Measurements from ENCODE around the gene NPC1.
"Not testable (repeated sequence)": the region's sequence is repeated elsewhere in the genome, so short reads cannot be mapped to it uniquely, and the experiment has no call there.

The NPC1 gene

DNA sequence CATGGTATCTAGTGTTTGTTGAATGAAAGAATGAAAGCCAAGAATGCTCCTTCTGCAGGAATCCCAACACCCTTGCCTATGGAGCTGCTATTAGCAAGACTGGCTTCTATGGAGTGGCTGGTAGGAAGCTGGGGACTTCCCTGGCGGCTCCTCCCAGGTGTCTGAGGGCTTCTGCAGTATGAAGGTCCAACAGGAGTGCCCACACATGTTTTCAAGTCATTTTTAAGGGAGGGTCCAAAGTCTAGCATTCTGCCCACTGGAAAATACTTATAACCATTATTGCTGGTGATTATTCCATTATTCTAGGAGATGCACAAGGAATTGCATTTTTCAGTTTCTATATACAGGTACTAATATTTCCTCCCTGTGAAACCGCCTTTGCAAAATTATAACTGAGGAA is 21.9 kb upstream of the NPC1 start:
- no peak for DNase-seq

DNA sequence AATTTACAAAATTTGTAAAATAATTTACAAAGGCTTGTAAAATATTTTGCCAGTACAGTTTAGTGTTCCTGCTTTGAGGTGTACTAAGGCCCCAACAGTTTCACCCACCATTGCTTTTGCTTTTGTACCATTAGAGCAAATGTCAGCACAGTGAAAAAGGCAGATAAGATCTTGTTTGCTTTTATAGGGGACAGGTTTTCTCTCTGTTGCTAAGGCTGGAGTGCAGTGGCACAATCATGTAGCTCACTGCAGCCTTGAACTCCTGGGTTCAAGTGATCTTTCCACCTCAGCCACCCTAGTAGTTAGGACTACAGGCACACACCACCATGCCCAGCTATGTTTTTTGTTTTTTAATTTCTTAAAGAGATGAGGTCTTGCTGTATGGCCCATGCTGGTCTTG is 19.6 kb upstream of the NPC1 start:
- no peak for DNase-seq

DNA sequence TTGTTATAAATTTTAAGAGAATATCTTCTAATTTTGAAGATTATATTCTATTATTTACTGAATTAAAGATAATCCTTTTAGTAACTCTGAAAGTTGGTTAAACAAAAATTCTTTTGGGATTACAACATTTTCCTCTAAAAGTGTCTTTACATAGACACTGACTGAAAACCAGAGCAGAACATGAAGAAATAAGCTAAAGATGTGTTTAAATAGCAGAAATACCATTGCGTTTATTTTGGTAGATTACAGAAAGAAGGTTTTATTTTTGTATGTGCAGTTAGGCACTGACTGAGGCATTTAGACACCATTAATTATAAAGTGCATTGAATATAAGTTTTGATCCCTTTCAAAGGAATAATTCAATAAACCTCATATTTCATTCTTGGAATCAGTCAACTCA is 13.5 kb upstream of the NPC1 start:
- no peak for DNase-seq

DNA sequence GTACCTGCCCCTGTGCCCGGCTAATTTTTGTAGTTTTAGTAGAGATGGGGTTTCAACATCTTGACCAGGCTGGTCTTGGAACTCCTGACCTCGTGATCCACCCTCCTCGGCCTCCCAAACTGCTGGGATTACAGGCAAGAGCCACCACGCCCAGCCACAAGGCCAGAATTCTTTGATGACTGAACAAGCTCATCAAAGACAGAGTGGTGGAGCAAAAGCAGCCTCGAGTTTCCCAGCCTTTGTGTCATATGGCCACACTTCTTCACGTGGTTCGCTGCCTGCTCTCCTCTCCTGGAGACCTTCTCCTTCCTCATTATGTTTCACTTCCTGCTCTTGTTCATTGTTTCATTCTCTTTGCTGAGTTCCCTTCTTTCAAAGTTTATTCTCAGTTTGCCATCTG is 9.9 kb upstream of the NPC1 start:
- DNase-seq, result no peak

DNA sequence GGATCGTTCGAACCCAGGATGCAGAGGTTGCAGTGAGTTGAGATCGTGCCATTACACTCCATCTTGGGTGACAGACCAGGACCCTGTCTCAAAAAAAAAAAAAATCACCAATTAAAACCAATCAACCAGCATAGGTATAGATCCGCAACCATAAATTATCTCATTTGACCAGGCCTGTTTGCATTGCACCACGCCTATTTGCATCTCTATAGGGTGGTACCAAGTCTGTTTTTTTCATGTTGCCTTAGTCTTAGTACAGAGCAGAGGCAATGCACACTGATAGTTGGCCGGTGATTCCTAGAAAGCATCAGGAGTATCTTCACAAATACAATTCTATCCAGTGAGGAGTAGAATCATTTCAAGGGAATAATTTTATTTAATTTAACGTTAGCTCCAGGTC is 9.3 kb upstream of the NPC1 start:
- DNase-seq, result no peak

DNA sequence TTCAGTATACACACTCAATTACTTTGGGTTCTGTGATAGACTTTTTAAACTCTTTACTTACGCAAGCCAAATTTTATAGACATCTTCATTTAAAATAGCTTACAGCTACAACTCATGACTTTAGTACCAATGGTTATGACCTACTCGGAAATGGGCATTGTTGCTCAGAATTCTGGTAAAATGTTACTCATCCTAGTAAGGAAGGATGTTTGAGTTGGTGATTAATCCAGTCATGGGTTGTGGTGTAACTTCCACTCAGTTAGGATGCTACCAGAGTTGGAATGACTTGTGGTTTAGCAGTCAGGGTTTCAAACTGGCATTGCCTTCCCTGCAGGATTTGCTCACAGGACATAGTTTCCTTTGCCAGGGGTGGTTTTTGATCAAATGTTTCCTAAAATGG is 7.4 kb upstream of the NPC1 start:
- peak; percentile 89 for DNase-seq

DNA sequence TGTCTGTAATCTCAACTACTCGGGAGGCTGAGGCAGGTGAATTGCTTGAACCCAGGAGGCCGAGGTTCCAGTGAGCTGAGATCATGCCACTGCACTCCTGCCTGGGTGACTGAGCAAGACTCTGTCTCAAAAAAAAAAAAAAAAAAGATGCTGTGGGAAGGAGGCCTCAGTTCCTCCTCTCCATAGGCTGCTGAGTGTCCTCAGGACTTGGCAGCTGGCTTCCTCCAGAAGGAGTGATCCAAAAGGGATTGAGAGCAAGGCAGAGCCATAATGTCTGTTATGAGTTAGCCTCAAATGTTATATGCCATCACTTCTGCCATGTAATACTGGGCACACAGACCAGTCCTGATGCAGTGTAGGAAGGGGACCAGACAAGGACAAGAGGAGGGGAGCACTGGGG is 6.6 kb upstream of the NPC1 start:
- DNase-seq, result no peak

DNA sequence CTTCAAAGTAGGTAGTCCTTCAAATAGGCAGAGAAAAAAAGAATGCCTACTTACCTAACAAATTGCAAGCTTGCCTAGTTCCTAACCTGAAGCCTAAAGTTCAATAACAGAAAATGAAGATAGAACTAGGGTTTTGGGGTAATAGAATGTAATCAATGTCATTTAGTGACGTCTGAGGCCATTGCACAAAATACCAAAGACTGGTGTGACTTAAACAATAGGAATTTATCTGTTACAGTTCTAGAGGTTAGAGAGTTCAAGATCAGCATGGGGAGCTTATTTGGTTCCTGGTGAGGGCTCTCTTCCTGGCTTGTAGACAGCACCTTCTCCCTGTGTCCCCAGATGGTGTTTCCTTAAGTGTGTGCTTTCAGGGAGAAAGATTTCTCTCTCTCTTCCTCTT is 4.7 kb upstream of the NPC1 start:
- DNase-seq, result peak; percentile 80

DNA sequence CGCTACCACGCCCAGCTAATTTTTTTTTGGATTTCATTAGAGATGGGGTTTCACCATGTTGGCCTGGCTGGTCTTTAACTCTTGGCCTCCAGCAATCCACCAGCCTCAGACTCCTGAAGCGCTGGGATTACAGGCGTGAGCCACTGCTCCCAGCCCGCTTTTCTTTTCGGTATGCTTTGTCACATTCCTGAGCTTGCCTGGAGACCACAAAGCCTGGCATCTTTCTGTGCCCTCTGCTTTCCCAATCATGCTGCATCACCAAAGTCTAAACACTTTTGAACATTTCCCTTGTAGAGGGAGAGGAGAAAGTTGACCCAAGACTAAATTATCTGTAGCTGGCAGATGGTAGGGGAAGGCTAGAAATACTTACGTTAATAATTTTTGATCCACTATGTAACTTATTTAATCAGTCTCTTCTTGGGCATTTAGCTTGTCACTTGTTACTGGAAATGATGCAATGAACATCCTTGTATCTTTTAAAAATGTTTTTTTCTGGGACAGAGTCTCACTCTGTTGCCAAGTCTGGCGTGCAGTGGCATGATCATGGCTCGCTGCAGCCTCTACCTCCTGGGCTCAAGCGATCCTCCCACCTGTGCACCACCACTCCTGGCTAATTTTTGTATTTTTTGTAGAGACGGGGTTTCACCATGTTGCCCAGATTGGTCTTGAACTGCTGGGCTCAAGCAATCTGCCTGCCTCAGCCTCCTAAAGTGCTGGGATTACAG is 2.7 kb upstream of the NPC1 start:
- peak; percentile 69 for DNase-seq

DNA sequence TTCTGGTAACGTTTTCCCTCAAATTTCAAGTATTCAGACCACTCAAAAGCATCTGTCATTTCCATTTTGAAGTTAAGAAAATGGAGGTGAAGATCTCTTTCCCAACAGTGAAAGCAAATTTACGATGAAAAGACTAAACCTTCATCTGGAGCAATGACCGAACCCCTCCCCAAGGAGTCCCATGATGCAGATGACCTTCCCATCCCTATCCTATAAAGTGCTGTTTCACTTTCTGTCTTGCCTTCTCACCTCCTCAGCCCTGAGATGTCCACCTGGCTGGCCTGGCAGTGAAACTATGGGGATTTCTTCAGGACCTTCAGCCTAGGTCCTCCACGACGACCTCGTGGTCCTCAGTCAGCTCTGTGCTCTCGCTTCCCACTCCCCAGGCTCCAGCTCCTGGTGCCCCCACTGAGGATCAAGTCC is 925 bp upstream of the NPC1 start:
- DNase-seq, result peak; percentile 14

DNA sequence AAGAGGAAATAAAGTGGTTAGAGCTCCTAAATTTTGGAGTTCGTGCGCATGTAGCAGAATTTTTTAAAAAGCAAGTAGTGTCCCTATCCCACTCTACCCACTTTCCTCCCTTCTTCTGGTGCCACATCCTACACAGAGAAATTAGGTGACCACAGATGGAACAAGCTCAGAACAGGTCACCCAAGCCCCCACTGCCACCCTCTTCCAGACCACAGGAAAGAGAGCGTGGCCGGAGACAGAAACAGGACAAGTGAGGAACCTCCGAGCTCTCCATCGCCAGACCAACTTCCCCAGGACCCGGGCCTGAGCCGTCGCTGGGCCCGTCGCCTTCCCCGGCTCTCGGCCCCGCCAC is 433 bp downstream of the NPC1 start:
- DNase-seq, result no peak

DNA sequence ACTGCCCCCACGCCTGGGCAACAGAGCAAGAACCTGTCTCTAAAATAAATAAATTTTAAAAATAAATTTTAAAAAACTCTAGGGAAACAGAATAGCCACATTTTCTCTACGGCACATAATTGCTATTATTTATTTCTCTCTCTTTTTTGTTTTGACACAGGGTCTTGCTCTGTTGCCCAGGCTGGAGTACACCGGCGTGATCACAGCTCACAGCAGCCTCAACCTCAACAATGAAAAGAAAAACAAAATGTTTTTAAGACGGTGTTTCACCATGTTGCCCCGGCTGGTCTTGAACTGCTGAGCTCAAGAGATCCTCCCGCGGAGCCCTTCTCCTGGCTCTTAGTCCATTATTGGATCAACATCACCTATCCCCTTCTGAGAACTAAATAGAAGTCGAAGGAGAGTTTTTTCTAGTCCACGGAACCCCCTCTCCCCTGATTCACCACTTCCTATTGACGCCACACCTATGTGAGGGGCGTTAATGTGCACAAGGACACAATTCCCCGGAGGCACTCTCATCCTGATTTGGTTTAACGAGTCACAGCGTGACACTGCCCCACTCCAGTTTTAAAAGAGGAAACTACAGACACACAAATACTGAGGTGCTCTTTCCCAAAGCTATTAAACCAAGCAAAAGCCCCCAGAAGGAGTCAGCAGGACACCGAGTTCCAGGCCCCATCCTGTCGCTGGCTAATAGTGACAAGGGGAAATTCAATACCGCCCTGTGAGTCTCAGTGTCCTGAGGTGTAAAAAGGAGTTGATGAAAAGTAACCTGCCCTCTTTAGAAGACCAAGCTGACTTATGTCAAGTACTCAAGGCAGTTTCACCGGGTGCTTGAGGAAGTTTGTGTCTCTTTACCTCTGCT is 1.1 kb downstream of the NPC1 start:
- DNase-seq, result peak; percentile 48

DNA sequence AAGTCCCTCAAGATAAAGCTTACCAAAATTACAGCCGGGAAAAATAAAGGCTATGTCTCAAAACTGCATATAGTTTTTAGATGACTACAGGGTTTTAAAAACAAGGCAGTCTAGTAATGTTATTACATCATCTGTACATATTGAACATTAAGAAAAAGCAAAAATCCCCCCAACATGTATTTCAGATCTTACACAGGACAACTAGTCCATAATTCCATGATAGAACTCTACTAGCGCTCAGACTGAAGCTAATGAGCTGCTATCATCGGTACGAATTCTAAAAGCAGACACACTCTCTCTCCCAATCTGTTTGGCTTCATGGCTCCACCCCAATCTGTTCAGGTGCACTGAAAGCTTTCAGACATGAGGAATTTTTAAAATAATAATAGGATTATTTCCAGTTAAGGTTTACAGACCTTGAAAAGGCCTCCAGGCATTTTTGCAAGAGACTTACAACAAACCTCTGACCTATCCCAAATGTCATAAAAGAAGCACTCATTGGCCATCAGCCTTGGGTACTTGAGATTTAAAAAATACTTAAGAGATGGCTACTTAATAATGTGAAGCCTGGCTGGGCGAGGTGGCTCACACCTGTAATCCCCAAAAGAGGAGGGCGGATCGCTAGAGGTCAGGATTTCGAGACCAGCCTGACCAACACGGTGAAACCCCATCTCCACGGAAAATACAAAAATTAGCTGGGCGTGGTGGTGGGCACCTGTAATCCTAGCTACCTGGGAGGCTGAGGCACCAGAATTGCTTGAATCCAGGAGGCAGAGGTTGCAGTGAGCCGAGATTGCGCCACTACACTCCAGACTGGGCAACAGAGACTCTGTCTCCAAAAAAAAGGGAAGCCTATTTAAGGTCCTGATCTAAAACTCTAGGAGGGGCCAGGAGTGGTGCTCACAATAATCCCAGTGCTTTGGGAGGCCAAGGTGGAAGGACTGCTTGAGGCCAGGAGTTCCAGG is 2.0 kb downstream of the NPC1 start:
- DNase-seq, result no peak

DNA sequence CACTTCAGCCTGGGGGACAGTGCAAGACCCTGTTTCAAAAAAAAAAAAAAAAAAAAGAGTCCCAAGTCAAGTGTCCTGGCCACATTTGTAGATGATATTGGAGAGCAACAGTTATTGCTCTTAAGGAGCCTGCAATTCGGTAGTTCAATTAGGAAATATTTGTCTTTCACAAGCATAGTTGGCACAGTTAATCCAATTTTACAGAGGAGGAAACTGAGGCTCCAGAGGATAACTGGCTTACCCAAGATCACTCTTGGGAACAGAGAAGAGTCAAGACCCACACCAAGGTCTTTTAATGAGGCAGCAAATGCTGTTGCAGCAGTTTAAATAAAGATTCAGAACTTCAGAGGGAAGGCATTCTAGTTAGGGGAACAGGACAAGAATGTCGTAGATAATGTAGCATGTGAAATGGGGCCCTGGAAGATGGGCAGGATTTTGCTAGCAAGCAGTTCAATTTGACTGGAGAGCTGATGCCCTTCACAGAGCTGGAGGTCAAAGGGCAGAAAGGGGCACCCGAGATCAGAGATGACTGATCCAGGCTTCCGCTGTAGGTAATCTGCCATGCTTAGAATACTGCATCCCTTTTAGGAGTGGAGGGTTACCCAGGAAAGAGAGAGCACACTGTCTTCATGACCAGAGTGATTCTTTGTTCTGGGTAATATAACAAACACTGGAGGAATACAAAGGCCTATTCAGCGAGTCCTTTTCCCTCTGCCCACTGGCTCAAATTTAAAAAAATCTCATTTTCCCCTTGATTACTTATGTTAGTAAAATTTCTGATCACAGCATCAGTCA is 3.0 kb downstream of the NPC1 start:
- no peak for DNase-seq

DNA sequence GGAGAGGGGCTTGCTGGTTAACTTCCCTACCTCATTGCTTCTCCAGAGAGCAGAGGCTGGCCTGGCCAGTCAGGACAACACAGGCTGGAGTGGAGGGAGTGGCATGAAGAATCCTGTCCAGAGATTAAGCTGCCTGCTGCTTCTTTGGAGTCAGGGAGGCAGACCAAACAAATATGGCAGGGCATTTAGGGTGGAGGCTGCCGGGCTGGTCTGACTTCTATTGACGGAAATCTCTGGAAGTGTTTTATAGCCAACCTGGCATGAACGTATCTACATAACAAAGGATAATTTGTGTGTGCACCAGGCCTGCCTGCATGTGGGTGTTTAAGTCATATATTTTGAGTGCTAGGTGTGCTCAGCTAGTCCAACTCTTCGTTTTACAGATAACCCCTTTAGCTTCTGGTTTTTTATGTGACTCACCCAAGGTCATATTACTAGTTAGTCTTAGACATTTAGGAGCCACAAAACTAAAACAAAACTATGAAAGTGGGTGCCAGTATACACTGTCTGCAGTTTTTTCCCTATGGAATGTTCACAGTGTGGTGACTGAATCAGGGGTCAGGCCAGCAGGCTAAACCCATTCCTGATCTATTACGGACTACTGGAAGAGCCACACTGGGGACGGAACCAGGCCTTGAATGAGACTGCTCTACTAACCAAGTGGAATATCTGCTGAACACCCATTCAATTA is 5.5 kb downstream of the NPC1 start:
- DNase-seq, result peak; percentile 90

DNA sequence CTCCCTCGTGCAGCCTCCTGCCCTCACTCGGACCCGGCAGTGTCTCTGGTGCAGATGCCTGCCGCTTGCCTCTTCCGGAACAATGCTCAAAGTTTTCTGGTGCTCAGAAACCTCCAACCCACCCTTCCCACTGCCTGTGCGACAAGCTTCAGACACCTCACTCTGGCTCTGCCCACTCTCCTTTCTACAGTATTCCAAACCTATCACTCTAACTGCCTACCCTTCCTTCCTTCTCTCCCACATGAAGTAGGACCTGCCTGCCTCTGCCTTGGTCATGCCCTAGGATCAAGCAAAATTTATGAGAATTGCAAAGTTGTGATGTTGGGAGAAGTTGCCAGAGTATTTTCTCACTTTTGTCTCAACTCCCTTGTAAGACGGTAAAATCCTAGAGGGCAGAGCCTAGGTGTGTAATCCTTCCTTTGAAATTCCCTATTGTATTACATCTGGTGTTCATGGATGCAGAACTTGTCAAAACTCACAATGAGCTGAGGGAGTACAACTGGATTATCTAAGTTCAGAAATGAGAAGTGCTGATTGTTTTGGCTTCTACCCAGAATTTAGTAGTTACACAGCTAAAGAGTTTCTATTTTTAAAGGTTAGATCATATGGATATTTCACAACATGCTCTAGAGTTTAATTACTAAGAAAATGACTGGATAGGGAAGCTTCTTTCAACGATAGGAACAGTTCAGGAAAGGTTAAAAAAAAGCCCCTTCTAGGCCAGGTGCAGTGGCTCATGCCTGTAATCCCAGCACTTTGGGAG is 7.2 kb downstream of the NPC1 start:
- DNase-seq, result peak; percentile 22

DNA sequence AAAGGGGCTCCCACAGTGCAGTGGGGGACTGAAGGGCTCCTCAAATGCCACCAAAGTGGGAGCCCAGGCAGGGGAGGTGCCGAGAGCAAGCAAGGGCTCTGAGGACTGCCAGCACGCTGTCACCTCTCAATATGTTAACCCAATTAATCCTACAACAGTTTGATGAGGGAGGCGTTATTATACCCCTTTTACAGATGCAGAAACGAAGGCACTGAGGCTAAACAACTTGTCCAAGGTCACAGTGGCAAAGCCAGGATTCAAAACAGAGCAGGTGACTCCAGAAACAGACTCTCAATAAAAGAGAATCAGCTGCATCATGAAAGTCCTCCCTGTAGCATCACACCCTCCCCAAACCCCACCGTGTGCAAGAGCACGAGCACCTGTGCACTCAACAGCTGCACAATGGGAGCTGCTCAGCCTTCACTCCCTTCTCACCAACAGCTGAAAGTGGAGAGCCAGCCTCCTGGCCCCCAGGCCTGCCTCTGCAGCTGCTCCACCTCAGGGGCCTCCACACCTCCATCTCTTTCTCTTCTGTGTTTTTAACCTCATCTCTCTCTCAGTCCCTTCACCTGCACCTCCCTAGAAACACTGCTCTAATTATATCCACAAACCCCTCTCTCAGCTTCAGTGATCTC is 8.1 kb downstream of the NPC1 start:
- DNase-seq, result no peak

DNA sequence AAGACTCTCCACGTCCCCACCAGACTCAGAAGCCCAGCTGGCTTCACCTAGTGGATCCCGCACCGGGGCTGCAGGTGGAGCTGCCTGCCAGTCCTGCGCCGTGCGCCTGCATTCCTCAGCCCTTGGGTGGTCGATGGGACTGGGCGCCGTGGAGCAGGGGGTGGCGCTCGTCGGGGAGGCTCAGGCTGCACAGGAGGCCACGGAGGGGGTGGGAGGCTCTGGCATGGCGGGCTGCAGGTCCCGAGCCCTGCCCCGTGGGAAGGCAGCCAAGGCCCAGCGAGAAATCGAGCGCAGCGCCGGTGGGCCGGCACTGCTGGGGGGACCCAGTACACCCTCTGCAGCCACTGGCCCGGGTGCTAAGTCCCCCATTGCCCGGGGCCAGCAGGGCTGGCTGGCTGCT is 8.8 kb downstream of the NPC1 start:
- DNase-seq, result not testable (repeated sequence)

DNA sequence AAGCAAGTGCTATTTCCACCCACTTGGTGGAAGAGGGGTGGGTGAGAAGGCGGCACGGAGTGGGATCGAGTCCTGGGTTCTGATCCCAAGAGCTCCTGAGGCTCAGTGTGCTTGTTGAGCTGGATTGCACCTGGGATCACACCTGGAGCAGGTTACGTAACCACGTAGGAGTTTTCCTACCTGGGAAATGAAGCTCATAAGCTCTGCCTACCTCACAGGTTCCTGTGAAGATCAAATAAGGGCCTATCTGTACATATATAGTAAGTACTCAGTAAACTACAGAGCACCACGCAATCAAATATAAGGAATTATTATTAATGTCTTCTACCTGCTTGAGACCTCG is 11.0 kb downstream of the NPC1 start:
- DNase-seq, result no peak

DNA sequence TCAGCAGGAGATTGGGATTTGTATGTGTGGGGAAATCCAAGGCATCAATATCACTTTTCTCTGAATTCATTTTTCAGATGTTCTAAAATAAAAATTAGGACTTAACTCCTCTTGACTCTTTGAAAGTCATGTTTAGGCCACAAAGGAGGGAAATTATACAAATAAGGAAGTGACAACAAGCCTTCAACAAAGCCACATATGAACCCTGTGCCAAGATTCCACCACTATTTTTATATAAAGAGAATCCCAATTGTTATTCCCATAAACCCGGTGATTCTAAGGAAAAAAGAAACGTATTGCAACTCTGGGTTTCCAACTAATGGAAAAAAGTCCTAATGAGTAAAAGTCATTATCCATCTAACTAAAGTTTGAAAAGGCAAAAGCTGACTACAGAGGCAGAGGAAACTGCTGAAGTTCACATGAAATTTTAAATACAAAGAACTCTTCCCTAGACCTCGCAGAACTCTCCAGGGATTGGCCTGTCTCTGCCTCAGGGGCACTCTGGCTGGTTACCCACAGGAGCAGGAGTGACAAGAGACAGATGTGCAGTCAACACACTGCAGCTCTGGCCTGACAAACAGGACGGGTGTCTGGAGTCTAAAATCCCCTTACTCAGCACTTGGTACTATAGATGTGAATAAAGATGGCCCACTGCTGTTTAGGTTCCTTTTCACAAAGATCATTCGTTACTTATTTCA is 11.5 kb downstream of the NPC1 start:
- no peak for DNase-seq

Data from EL (cell line).